Measurements from ENCODE around the gene PRICKLE2. TPM values are rescaled to one million over a fixed set of nuclear protein-coding genes. Genes with fewer than 3 reads are reported as not detected.

Gene PRICKLE2
- total RNA-seq, 2 donors from 2014 or later = 27.9 to 42.3 TPM

- ATAC-seq (ENCODE audit: insufficient number of reproducible peaks, low FRiP score, low read depth) (no peak), DNase-seq (ENCODE audit: low spot score) (no peak)
- Histone ChIP-seq H3K27me3 (replicated peaks; ENCODE audit: insufficient read depth) (no peaks in the 10 kb centered on the region), H3K27ac (peak overlapping the region; percentile 86 to 88), H3K36me3 (no peaks in the 10 kb centered on the region), H3K4me3 (peak overlapping the region; percentile 70), H3K4me1 (ENCODE audit: control insufficient read depth in 1 of 2, low read depth in 2 of 2) (peaks cover 32 to 71% of the 10 kb centered on the region in 2 donors), H3K9me3 (no peaks in the 10 kb centered on the region)
- TF ChIP-seq CTCF (IDR thresholded peaks at IDR 0.05) = no peak
Observed at GRCh38 chr3:64215103-64215502, 10.2 kb downstream of the PRICKLE2 start.

- Histone ChIP-seq H3K4me3 (peak overlapping the region; percentile 70), H3K4me1 (ENCODE audit: control insufficient read depth in 1 of 2, low read depth in 2 of 2) (peaks cover 31 to 71% of the 10 kb centered on the region in 2 donors), H3K9me3 (no peaks in the 10 kb centered on the region), H3K36me3 (no peaks in the 10 kb centered on the region), H3K27ac (peak overlapping the region; percentile 86 to 88), H3K27me3 (replicated peaks; ENCODE audit: insufficient read depth) (no peaks in the 10 kb centered on the region)
- no peak for TF ChIP-seq CTCF (IDR thresholded peaks at IDR 0.05)
- no peak for DNase-seq (ENCODE audit: low spot score)
- no peak for ATAC-seq (ENCODE audit: insufficient number of reproducible peaks, low FRiP score, low read depth)
Observed at GRCh38 chr3:64214381-64215018, 10.8 kb downstream of the PRICKLE2 start.

GRCh38 chr3:64213962-64214379 lies 11.3 kb downstream of the PRICKLE2 start:
- no peak for DNase-seq (ENCODE audit: low spot score)
- ATAC-seq (ENCODE audit: insufficient number of reproducible peaks, low FRiP score, low read depth) = peak; percentile 27
- Histone ChIP-seq H3K27ac (peak overlapping the region; percentile 86 to 88), H3K9me3 (no peaks in the 10 kb centered on the region), H3K4me3 (peak overlapping the region; percentile 70), H3K27me3 (replicated peaks; ENCODE audit: insufficient read depth) (no peaks in the 10 kb centered on the region), H3K4me1 (ENCODE audit: control insufficient read depth in 1 of 2, low read depth in 2 of 2) (peaks cover 32 to 68% of the 10 kb centered on the region in 2 donors), H3K36me3 (no peaks in the 10 kb centered on the region)
- no peak for TF ChIP-seq CTCF (IDR thresholded peaks at IDR 0.05)

GRCh38 chr3:64213224-64213878 lies 11.9 kb downstream of the PRICKLE2 start:
- peak overlapping the region; percentile 86 to 88 for H3K27ac ChIP-seq
- H3K9me3 ChIP-seq = no peaks in the 10 kb centered on the region
- no peaks in the 10 kb centered on the region for H3K36me3 ChIP-seq
- peaks cover 32 to 62% of the 10 kb centered on the region in 2 donors for H3K4me1 ChIP-seq (ENCODE audit: control insufficient read depth in 1 of 2, low read depth in 2 of 2)
- TF ChIP-seq CTCF (IDR thresholded peaks at IDR 0.05) = no peak
- peak overlapping the region; percentile 70 for H3K4me3 ChIP-seq
- no peaks in the 10 kb centered on the region for H3K27me3 ChIP-seq (replicated peaks; ENCODE audit: insufficient read depth)
- no peak for DNase-seq (ENCODE audit: low spot score)
- ATAC-seq (ENCODE audit: insufficient number of reproducible peaks, low FRiP score, low read depth) = no peak

GRCh38 chr3:64209866-64210621 lies 15.2 kb downstream of the PRICKLE2 start:
- peak overlapping the region; percentile 49 for H3K4me3 ChIP-seq
- ATAC-seq (ENCODE audit: insufficient number of reproducible peaks, low FRiP score, low read depth) = peak; percentile 48

More at GRCh38 chr3:64209866-64210621, 15.2 kb downstream of the PRICKLE2 start:
- DNase-seq (ENCODE audit: low spot score) = peak; percentile 39
- Histone ChIP-seq H3K9me3 (no peaks in the 10 kb centered on the region), H3K4me1 (ENCODE audit: control insufficient read depth in 1 of 2, low read depth in 2 of 2) (peaks cover 13 to 60% of the 10 kb centered on the region in 2 donors), H3K27me3 (replicated peaks; ENCODE audit: insufficient read depth) (no peaks in the 10 kb centered on the region), H3K27ac (peak overlapping the region; percentile 66 to 83), H3K36me3 (no peaks in the 10 kb centered on the region)
- TF ChIP-seq CTCF (IDR thresholded peaks at IDR 0.05) = no peak

Measured in thoracic aorta (tissue), 2 donors.